ENCODE measurements around the gene NUP58.

DNA sequence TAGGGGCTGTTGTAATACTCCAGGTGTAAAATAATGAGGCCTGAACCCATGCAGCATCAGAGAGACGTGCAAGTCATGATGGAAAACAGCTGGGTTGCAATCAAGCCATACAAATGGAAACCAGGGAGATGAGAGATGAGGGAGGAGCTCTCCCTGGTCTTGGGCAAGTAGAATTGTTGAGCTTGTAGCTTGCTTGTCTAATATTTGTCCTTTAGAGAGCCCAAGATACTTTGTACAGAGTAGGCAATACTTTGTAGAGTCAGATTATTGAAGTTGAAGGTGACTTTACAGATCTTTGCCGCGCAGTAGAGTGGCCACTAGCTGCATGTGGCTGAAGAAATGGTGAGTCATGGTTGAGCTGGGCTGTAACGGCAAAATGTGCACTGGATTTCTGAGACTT is 78.7 kb downstream of the NUP58 start:
- TF ChIP-seq EZH2phosphoT487 (IDR thresholded peaks at IDR 0.05; ENCODE audit: insufficient read depth, low read depth) (no peak), EZH2 (IDR thresholded peaks at IDR 0.05; ENCODE audit: insufficient read depth, poor library complexity, severe bottlenecking) (no peak)
